Stimulated activated CD4-positive, alpha-beta T cell treated with anti-CD3 and anti-CD28 coated beads, Interleukin-4, amount 100 ng/mL, for 1 hour (primary cell): Measurements from ENCODE around the gene ISL2.

Source experiments
- DNase-seq: peaks from one replicate; pipeline ENCODE4 v3.0.0-alpha.2; 2020

Gene ISL2

GRCh38 chr15:76328106-76328696 is 8.4 kb upstream of the ISL2 start:
- DNase-seq: no peak

GRCh38 chr15:76328958-76329357 is 7.6 kb upstream of the ISL2 start:
- DNase-seq: no peak

GRCh38 chr15:76330080-76330680 is 6.4 kb upstream of the ISL2 start:
- DNase-seq: no peak

- DNase-seq: no peak
These were observed 3.8 kb upstream of the ISL2 start for GRCh38 chr15:76332796-76333195.

GRCh38 chr15:76333309-76333708 is 3.3 kb upstream of the ISL2 start:
- DNase-seq: no peak

GRCh38 chr15:76333720-76334437 is 2.7 kb upstream of the ISL2 start:
- DNase-seq: no peak

DNA sequence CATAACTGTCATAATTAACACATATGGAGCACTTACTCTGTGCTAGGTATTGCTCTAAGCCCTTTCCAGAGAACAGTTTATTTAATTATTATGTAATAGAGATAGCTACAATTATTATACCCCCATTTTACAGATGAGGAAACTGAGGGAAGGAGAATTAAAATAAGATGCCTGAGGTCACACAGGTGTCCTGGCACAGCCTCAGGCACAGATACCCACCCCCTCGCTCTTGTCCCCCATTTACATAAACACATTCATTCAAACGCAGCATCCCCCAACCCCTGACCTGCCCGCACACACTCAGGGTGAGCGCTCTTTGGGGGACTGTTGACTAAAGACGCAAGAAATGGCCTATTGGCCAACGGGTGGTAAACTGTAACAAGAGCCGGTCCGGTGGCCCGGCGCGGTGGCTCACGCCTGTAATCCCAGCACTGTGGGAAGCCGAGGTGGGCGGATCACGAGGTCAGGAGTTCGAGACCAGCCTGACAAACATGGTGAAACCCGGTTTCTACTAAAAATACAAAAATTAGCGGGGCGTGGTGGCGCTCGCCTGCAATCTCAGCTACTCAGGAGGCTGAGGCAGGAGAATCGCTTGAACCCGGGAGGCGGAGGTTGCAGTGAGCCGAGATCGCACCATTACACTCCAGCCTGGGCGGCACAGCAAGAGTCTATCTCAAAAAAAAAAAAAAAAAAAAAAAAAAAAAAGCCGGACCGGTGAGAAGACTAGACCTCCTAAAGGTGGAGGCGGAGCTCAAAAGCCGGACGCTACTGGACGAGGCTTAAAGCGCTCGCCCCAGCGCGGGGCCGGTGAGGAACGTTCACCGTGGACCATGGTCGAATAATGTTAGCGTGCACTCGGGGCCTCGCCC is 1.9 kb upstream of the ISL2 start:
- DNase-seq: no peak

- no peak for DNase-seq
These were observed 993 bp upstream of the ISL2 start for GRCh38 chr15:76335307-76336253.

- DNase-seq: no peak
These were observed 604 bp downstream of the ISL2 start for GRCh38 chr15:76337059-76337695.

- no peak for DNase-seq
These were observed 1.3 kb downstream of the ISL2 start for GRCh38 chr15:76337696-76338485.

- no peak for DNase-seq
These were observed 2.1 kb downstream of the ISL2 start for GRCh38 chr15:76338486-76339304.

GRCh38 chr15:76339305-76340197 is 3.0 kb downstream of the ISL2 start:
- DNase-seq: no peak

- peak; percentile 38 for DNase-seq
These were observed 3.7 kb downstream of the ISL2 start for GRCh38 chr15:76340198-76340802.

GRCh38 chr15:76340803-76341365 is 4.3 kb downstream of the ISL2 start:
- peak; percentile 50 for DNase-seq

DNA sequence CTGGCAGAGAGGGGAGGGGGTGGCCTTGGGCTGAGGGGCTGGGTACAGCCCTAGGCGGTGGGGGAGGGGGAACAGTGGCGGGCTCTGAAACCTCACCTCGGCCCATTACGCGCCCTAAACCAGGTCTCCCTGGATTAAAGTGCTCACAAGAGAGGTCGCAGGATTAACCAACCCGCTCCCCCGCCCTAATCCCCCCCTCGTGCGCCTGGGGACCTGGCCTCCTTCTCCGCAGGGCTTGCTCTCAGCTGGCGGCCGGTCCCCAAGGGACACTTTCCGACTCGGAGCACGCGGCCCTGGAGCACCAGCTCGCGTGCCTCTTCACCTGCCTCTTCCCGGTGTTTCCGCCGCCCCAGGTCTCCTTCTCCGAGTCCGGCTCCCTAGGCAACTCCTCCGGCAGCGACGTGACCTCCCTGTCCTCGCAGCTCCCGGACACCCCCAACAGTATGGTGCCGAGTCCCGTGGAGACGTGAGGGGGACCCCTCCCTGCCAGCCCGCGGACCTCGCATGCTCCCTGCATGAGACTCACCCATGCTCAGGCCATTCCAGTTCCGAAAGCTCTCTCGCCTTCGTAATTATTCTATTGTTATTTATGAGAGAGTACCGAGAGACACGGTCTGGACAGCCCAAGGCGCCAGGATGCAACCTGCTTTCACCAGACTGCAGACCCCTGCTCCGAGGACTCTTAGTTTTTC is 4.9 kb downstream of the ISL2 start:
- no peak for DNase-seq

- DNase-seq: no peak
These were observed 5.4 kb downstream of the ISL2 start for GRCh38 chr15:76342058-76342381.

DNA sequence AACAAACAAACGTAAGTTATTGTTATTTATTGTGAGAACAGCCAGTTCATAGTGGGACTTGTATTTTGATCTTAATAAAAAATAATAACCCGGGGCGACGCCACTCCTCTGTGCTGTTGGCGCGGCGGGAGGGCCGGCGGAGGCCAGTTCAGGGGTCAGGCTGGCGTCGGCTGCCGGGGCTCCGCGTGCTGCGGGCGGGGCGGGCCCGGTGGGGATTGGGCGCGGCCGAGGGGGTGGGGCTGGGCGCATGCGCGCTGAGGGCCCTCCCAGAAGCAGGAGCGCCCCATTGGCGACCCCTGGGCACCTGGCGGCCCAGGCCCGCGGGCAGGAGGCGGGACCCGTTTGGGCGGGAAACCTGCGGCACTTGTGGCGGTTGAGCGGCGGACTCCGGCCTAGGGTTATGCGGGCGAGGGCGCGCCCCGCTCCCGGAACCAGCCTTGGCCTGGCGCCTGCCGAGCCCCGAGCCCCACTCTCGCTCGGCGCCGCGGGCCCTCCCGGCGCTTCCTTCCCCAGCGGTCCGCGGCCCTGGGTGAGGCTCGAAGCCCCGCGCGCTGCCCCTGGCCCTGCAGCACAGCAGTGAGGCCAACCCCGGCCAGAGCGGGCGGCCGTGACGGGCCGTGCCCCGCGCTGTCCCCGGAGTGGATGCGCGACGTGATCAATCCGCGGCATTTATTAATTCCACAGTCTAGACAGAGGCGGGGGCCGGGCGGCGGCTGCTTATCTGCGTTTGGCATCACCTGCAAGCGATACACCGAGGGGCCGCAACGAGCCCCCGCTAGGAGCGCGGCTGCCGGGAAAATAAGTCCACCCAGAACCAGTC is 6.0 kb downstream of the ISL2 start:
- DNase-seq: no peak
